Hepatocyte (in vitro differentiated cells): ENCODE measurements around the gene HCRTR1. TPM values are rescaled to one million over a fixed set of nuclear protein-coding genes. Genes with fewer than 3 reads are reported as not detected.

ENCODE experiments used
- DNase-seq: peaks from one replicate; pipeline ENCODE4 v3.0.0-alpha.2; 2016; ENCODE audit warnings: low spot score
- H2AFZ ChIP-seq: fragments of 200-600 bp; sonication (generic); 2 replicates; pipeline ENCODE4 v1.6.0; 2016; ENCODE audit warnings: antibody characterized with exemption, mild to moderate bottlenecking
- H3K27ac ChIP-seq: fragments of 200-600 bp; sonication (generic); 2 replicates; pipeline ENCODE4 v1.5.1; 2016; ENCODE audit warnings: mild to moderate bottlenecking
- H3K27me3 ChIP-seq: fragments of 200-600 bp; sonication (generic); 2 replicates; pipeline ENCODE4 v1.6.1; 2016
- H3K36me3 ChIP-seq: fragments of 200-600 bp; sonication (generic); replicated peaks from 2 replicates; pipeline ENCODE4 v1.5.1; 2016; ENCODE audit warnings: low read depth; ENCODE audit not compliant: insufficient read depth
- H3K4me1 ChIP-seq: fragments of 200-600 bp; sonication (generic); 2 replicates; pipeline ENCODE4 v1.5.1; 2016; ENCODE audit warnings: mild to moderate bottlenecking, moderate library complexity; ENCODE audit not compliant: insufficient read depth
- H3K4me2 ChIP-seq: fragments of 200-600 bp; sonication (generic); 2 replicates; pipeline ENCODE4 v1.6.0; 2016
- H3K4me3 ChIP-seq: fragments of 200-600 bp; sonication (generic); 2 replicates; pipeline ENCODE4 v1.5.1; 2016; ENCODE audit warnings: mild to moderate bottlenecking
- H3K79me2 ChIP-seq: fragments of 200-600 bp; sonication (generic); 2 replicates; pipeline ENCODE4 v1.6.0; 2017; ENCODE audit warnings: mild to moderate bottlenecking
- H3K9me2 ChIP-seq: fragments of 200-600 bp; sonication (generic); replicated peaks from 2 replicates; pipeline ENCODE4 v1.6.0; 2017; ENCODE audit warnings: mild to moderate bottlenecking; ENCODE audit not compliant: insufficient read depth
- H3K9me3 ChIP-seq: fragments of 200-600 bp; sonication (generic); 2 replicates; pipeline ENCODE4 v1.5.1; 2016; ENCODE audit warnings: low read depth, mild to moderate bottlenecking
- H4K20me1 ChIP-seq: fragments of 200-600 bp; sonication (generic); 2 replicates; pipeline ENCODE4 v1.6.0; 2016; ENCODE audit warnings: mild to moderate bottlenecking; ENCODE audit not compliant: insufficient read depth, poor library complexity, severe bottlenecking
- EZH2 ChIP-seq: fragments of 200-600 bp; sonication (generic); IDR thresholded peaks from 2 replicates; pipeline ENCODE4 v1.6.1; 2016; ENCODE audit warnings: antibody characterized with exemption, mild to moderate bottlenecking, borderline replicate concordance
- EZH2phosphoT487 ChIP-seq: fragments of 200-600 bp; sonication (generic); IDR thresholded peaks from one replicate; pipeline ENCODE4 v1.6.1; 2018; ENCODE audit warnings: antibody characterized with exemption, mild to moderate bottlenecking, low read depth, moderate library complexity; ENCODE audit not compliant: unreplicated experiment, severe bottlenecking
- whole genome bisulfite sequencing: methylation state at CpG from one replicate; pipeline ENCODE4 v1.1.6; 2016; ENCODE audit warnings: low lambda C conversion rate; ENCODE audit errors: missing lambda C conversion rate; 5-methylcytosine and 5-hydroxymethylcytosine counted together
- polyA plus RNA-seq: library from polyadenylated mRNA; unstranded; fragments of >200 nt; fragmentation: Nextera tagmentation; extraction: Ambion mirVana; gene quantifications from 2 replicates; pipeline ENCODE4 v1.2.1, GENCODE V29; 2016
- total RNA-seq: library from RNA; depleted of rRNA; stranded (reverse); fragments of >200 nt; gene quantifications from 2 replicates; pipeline ENCODE4 v1.2.3, GENCODE V29; 2014
- TF ChIP-seq, protein P1 (sequence below): fragments of 200-600 bp; sonication (generic); IDR thresholded peaks from 2 replicates; pipeline ENCODE4 v1.5.1; 2016; ENCODE audit warnings: antibody characterized with exemption, mild to moderate bottlenecking; ENCODE audit not compliant: poor library complexity

HCRTR1 gene
- total and polyA plus RNA-seq, 2 experiments from 2014 or later = not detected

DNA sequence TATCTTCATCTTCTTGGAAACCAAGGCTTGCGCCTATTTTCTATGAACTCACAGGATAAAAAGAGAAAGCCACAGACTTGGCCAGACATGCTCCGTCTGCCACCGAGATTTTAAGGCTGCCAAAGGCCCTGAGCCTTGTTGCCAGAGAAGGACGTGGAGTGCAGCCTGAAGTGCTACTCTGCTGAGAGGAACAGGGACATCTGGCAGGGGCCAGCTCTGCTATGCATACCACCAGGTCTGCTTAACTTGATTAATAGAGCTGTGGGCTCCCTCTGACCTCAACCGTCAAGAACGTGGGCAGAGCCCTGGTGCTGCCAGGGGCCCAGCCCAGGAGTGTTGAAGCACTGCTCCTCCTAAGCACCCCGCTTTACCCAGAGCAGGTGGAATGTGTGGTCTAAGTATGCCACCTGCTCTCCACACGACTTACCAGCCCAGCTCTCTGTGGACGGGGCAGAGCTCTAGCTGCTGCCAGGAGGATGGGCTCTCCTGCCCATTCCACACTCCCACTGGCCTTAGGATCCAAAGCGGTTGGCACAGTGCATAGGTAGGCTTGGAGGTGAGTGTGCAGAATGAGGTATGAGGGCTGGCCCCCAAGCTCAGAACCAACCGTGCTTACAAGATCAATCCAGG lies 10.6 kb downstream of the HCRTR1 start:
- H3K27ac ChIP-seq = peak overlapping the region; percentile 5
- no peak overlapping the region for H2AFZ ChIP-seq
- no peaks in the 10 kb centered on the region for H4K20me1 ChIP-seq
- no peak for TF ChIP-seq EZH2
- TF ChIP-seq, protein P1, sequence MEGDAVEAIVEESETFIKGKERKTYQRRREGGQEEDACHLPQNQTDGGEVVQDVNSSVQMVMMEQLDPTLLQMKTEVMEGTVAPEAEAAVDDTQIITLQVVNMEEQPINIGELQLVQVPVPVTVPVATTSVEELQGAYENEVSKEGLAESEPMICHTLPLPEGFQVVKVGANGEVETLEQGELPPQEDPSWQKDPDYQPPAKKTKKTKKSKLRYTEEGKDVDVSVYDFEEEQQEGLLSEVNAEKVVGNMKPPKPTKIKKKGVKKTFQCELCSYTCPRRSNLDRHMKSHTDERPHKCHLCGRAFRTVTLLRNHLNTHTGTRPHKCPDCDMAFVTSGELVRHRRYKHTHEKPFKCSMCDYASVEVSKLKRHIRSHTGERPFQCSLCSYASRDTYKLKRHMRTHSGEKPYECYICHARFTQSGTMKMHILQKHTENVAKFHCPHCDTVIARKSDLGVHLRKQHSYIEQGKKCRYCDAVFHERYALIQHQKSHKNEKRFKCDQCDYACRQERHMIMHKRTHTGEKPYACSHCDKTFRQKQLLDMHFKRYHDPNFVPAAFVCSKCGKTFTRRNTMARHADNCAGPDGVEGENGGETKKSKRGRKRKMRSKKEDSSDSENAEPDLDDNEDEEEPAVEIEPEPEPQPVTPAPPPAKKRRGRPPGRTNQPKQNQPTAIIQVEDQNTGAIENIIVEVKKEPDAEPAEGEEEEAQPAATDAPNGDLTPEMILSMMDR = no peak
- no peak for TF ChIP-seq EZH2phosphoT487
- no peak overlapping the region for H3K4me3 ChIP-seq
- no peak overlapping the region for H3K4me2 ChIP-seq
- H3K36me3 ChIP-seq = no peaks in the 10 kb centered on the region
- no peaks in the 10 kb centered on the region for H3K9me3 ChIP-seq
- H3K79me2 ChIP-seq = no peaks in the 10 kb centered on the region
- DNase-seq = no peak
- H3K9me2 ChIP-seq = no peaks in the 10 kb centered on the region
- H3K4me1 ChIP-seq = peaks cover 3% of the 10 kb centered on the region
- no peaks in the 10 kb centered on the region for H3K27me3 ChIP-seq
- whole genome bisulfite sequencing = 83% methylated on average over 11 of the region's 11 CpGs

DNA sequence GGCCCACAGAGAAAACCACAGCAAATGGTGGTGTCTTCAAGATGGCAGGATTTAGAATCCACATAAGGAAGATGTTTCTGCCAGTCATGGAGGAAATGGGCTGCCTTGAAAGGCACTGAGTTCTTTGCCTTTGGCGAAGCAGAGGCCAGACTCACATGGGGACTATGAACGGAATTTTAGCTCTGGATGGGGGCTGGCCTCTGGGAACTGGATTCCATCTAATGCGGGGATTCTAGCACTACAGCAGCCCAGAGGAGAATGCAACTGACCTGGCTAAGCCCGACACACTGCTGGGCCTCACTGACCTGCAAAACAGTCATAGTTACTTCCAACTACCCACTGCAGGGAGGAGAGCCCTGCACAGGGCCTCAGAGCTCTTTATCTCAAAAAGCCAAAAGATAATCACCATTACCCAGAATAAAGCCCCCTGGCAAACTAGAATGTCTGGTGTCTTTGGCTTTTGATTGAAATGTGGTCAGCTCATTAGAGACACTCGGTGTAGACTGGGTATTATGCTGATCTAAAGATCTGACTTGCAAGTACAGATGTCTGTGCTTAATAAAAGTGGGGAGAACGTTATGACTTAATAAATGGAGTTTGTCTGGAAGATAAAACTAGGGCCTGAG lies 11.6 kb downstream of the HCRTR1 start:
- Histone ChIP-seq H3K27ac (no peak overlapping the region), H3K36me3 (no peaks in the 10 kb centered on the region)
- 50% methylated on average over 6 of the region's 6 CpGs for WGBS

DNA sequence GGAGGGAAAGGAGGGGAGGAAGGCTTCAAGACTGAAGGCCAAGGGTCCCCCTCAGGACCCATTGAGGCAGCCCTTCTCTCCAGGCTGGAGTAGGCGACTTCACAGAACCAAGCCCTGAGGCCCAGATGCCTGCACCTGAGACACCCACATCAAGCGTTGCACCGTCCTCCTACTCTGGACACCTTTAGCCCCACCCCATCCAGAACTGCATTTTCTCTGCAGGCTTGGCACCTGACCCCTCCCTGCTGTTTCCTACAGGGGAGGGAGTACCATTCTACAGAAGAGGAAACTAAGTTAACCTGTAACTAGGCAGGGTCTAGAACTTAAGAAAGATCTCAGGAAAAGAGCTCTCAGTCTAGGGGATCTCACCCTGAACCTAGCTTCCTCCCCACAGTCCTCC lies 15.2 kb downstream of the HCRTR1 start:
- H3K4me3 ChIP-seq = no peak overlapping the region
- H3K9me2 ChIP-seq = no peaks in the 10 kb centered on the region
- no peak overlapping the region for H3K4me2 ChIP-seq
- TF ChIP-seq EZH2phosphoT487 = no peak
- TF ChIP-seq, protein P1 = no peak
- no peak for TF ChIP-seq EZH2
- H3K79me2 ChIP-seq = peaks cover 42% of the 10 kb centered on the region
- no peaks in the 10 kb centered on the region for H3K4me1 ChIP-seq
- H3K27ac ChIP-seq = no peak overlapping the region
- DNase-seq = no peak
- H3K9me3 ChIP-seq = no peaks in the 10 kb centered on the region
- no peak overlapping the region for H2AFZ ChIP-seq
- H3K36me3 ChIP-seq = no peaks in the 10 kb centered on the region
- no peaks in the 10 kb centered on the region for H3K27me3 ChIP-seq
- peaks cover 25% of the 10 kb centered on the region for H4K20me1 ChIP-seq
- WGBS = 92% methylated on average over 3 of the region's 3 CpGs

More for the DNA sequence above, 11.6 kb downstream of the HCRTR1 start:
- peaks cover 3% of the 10 kb centered on the region for H3K4me1 ChIP-seq
- TF ChIP-seq EZH2 (no peak), EZH2phosphoT487 (no peak)
- TF ChIP-seq, protein P1 = no peak
- no peak overlapping the region for H3K4me3 ChIP-seq
- H3K79me2 ChIP-seq = peaks cover 6% of the 10 kb centered on the region
- no peaks in the 10 kb centered on the region for H4K20me1 ChIP-seq
- no peak overlapping the region for H2AFZ ChIP-seq
- no peaks in the 10 kb centered on the region for H3K27me3 ChIP-seq
- H3K9me3 ChIP-seq = no peaks in the 10 kb centered on the region
- no peaks in the 10 kb centered on the region for H3K9me2 ChIP-seq
- DNase-seq = no peak
- H3K4me2 ChIP-seq = no peak overlapping the region
